B cell (primary cell): ENCODE data around the gene PSMG1. TPM values are rescaled to one million over a fixed set of nuclear protein-coding genes. Genes with fewer than 3 reads are reported as not detected.

Source experiments
- ATAC-seq: fragments of 200-7000 bp; cut with Tn5 transposase; one replicate; pipeline ENCODE4 v1.10.0; 2021; ENCODE audit warnings: low read depth, mild to moderate bottlenecking, moderate number of reproducible peaks, moderate library complexity
- CTCF ChIA-PET: fragments of 350-600 bp; sonication (Branson Sonifier 250); formaldehyde crosslinking; loops from one replicate; lab custom pipeline; 2021; ENCODE audit warnings: antibody characterized with exemption, inconsistent platforms; lab: Charles Lee
- POLR2A ChIA-PET: fragments of 350-600 bp; sonication (Branson Sonifier 250); formaldehyde crosslinking; loops from one replicate; lab custom pipeline; 2021; ENCODE audit warnings: antibody characterized with exemption; lab: Charles Lee
- DNase-seq: peaks from one replicate; pipeline ENCODE4 v3.0.0; 2013
- H2AFZ ChIP-seq: 2 replicates; pipeline ENCODE4 v1.6.1; 2012; ENCODE audit warnings: mild to moderate bottlenecking, low read depth, low read length; ENCODE audit not compliant: insufficient read depth, poor library complexity, severe bottlenecking
- H3K27ac ChIP-seq, 2 donors: 1 replicate in 1 of 2; 2 replicates in 1 of 2; pipeline ENCODE4 v1.5.1; 2012 to 2013; ENCODE audit warnings: low read length in 2 of 2, mild to moderate bottlenecking in 2 of 2, moderate library complexity in 1 of 2
- H3K27me3 ChIP-seq, 4 experiments: fragments of 200-600 bp in 1 of 4; sonication (generic) in 1 of 4; replicated peaks in 1 of 4; 1 replicate in 2 of 4; 2 replicates in 2 of 4; pipeline versions ENCODE4 v1.6.1 to v1.7.0; 2013 to 2016; ENCODE audit warnings: low read length in 3 of 4, mild to moderate bottlenecking in 2 of 4, mixed read lengths in 1 of 4, moderate library complexity in 1 of 4; ENCODE audit not compliant: insufficient read depth in 4 of 4, control insufficient read depth in 3 of 4; ENCODE audit errors: control extremely low read depth in 1 of 4
- H3K36me3 ChIP-seq, 2 experiments: replicated peaks in 1 of 2; 1 replicate in 1 of 2; 2 replicates in 1 of 2; pipeline versions ENCODE4 v1.6.1 to v1.7.1; 2013; ENCODE audit warnings: low read length in 1 of 2; ENCODE audit not compliant: insufficient read depth in 2 of 2, control insufficient read depth in 1 of 2; ENCODE audit errors: control extremely low read depth in 1 of 2, extremely low read depth in 1 of 2
- H3K4me1 ChIP-seq, 2 donors: fragments of 200-600 bp in 1 of 2; sonication (generic) in 1 of 2; 1 replicate in 1 of 2; 2 replicates in 1 of 2; pipeline versions ENCODE4 v1.5.1 to v1.6.1; 2013 to 2017; ENCODE audit warnings: low read length in 2 of 2; ENCODE audit not compliant: control insufficient read depth in 2 of 2, insufficient read depth in 2 of 2
- H3K4me2 ChIP-seq: replicated peaks from 2 replicates; pipeline ENCODE3; 2012; ENCODE audit warnings: mild to moderate bottlenecking, low read depth, low read length; ENCODE audit not compliant: poor library complexity, severe bottlenecking
- H3K4me3 ChIP-seq, 5 experiments: fragments of 200-600 bp in 1 of 5; sonication (generic) in 1 of 5; 1 replicate in 3 of 5; 2 replicates in 2 of 5; pipeline versions ENCODE4 v1.5.1 to v1.7.0; 2011 to 2016; ENCODE audit warnings: low read length in 4 of 5, mild to moderate bottlenecking in 4 of 5, low read depth in 2 of 5, control low read depth in 1 of 5, moderate library complexity in 1 of 5; ENCODE audit not compliant: insufficient read depth in 1 of 5; ENCODE audit errors: control extremely low read depth in 1 of 5, extremely low read depth in 1 of 5
- H3K79me2 ChIP-seq: fragments of 200-600 bp; sonication (generic); one replicate; pipeline ENCODE4 v1.6.0; 2016; ENCODE audit warnings: low read length; ENCODE audit not compliant: control insufficient read depth, insufficient read depth
- H3K9ac ChIP-seq: fragments of 200-600 bp; sonication (generic); 2 replicates; pipeline ENCODE4 v1.6.1; 2017; ENCODE audit warnings: mild to moderate bottlenecking, low read length, moderate library complexity
- H3K9me3 ChIP-seq, 3 donors: one replicate each; pipeline versions ENCODE4 v1.6.1 to v1.7.1; 2013; ENCODE audit warnings: low read length in 2 of 3; ENCODE audit not compliant: control insufficient read depth in 2 of 3, insufficient read depth in 1 of 3; ENCODE audit errors: control extremely low read depth in 1 of 3
- H4K20me1 ChIP-seq: 2 replicates; pipeline ENCODE4 v1.6.0; 2012; ENCODE audit warnings: mild to moderate bottlenecking, low read length; ENCODE audit not compliant: insufficient read depth, control insufficient read depth, poor library complexity, severe bottlenecking
- H3K27ac Mint-ChIP-seq: one replicate; pipeline ENCODE4 v1.8.0; 2021; ENCODE audit warnings: mixed read lengths
- H3K27me3 Mint-ChIP-seq: one replicate; pipeline ENCODE4 v1.8.0; 2021; ENCODE audit warnings: mixed read lengths
- H3K4me1 Mint-ChIP-seq: one replicate; pipeline ENCODE4 v1.8.0; 2021; ENCODE audit warnings: mixed read lengths
- H3K4me3 Mint-ChIP-seq: one replicate; pipeline ENCODE4 v1.8.0; 2021; ENCODE audit warnings: mixed read lengths
- H3K9me3 Mint-ChIP-seq: one replicate; pipeline ENCODE4 v1.8.0; 2022; ENCODE audit warnings: mixed read lengths; ENCODE audit not compliant: insufficient read depth
- CTCF ChIP-seq: fragments of 200-600 bp; IDR thresholded peaks from one replicate; pipeline ENCODE4 v1.8.0; 2022; ENCODE audit warnings: antibody characterized with exemption, mild to moderate bottlenecking
- EZH2 ChIP-seq: IDR thresholded peaks from 2 replicates; pipeline ENCODE4 v1.6.1; 2012; ENCODE audit warnings: borderline replicate concordance, low read depth, mild to moderate bottlenecking, moderate library complexity, low read length; ENCODE audit not compliant: insufficient read depth, poor library complexity, severe bottlenecking
- WGBS: methylation state at CpG from one replicate; pipeline ENCODE4 v1.1.5; 2013; ENCODE audit warnings: missing lambda C conversion rate; ENCODE audit not compliant: insufficient coverage; 5-methylcytosine and 5-hydroxymethylcytosine counted together
- intact Hi-C: fragments of 100-400 bp; cut with micrococcal nuclease; formaldehyde crosslinking; loops from one replicate; pipeline ENCODE4 v1.10.0; 2022
- polyA plus RNA-seq: library from polyadenylated mRNA; depleted of rRNA; stranded (reverse); fragments of >200 nt; gene quantifications from 2 replicates; pipeline ENCODE4 v1.2.3, GENCODE V29; 2012
- total RNA-seq, 2 donors: library from RNA; stranded (reverse); fragments of 120-200 nt in 1 of 2; gene quantifications; 1 replicate in 1 of 2; 2 replicates in 1 of 2; pipeline versions ENCODE4 v1.2.3 to v1.2.4, GENCODE V29; 2013 to 2022

PSMG1 gene
- total and polyA plus RNA-seq, 2 donors (not counting 1 experiment from before 2014, with no cell fraction given), result 8.6 to 10.4 TPM

- no peak for TF ChIP-seq EZH2
- no peak for TF ChIP-seq CTCF
- Mint-ChIP-seq H3K9me3 (no peaks in the 10 kb centered on the region), H3K27me3 (no peaks in the 10 kb centered on the region), H3K4me3 (no peak overlapping the region), H3K4me1 (peaks cover 20% of the 10 kb centered on the region), H3K27ac (no peak overlapping the region)
- no CpG with 5 or more reads among the region's 7 CpGs for WGBS
- H3K4me2 ChIP-seq, result no peak overlapping the region
- H3K4me3 ChIP-seq, result no peak overlapping the region
- H3K27ac ChIP-seq, result no peak overlapping the region
- H3K36me3 ChIP-seq, result peaks cover 9 to 15% of the 10 kb centered on the region in 2 experiments
- H4K20me1 ChIP-seq, result no peaks in the 10 kb centered on the region
- DNase-seq (no peak), ATAC-seq (no peak)
- no peaks in the 10 kb centered on the region for H3K9me3 ChIP-seq
- no peaks in the 10 kb centered on the region for H3K79me2 ChIP-seq
- POLR2A ChIA-PET, result no interaction called here
- H3K4me1 ChIP-seq, result peaks cover 8 to 10% of the 10 kb centered on the region in 2 donors
- CTCF ChIA-PET, result no interaction called here
- H3K9ac ChIP-seq, result no peak overlapping the region
- no peaks in the 10 kb centered on the region for H3K27me3 ChIP-seq
- intact Hi-C loops, result no loop called here
- no peak overlapping the region for H2AFZ ChIP-seq
Measured at GRCh38 chr21:39178421-39178820, 4.8 kb downstream of the PSMG1 start.

DNA sequence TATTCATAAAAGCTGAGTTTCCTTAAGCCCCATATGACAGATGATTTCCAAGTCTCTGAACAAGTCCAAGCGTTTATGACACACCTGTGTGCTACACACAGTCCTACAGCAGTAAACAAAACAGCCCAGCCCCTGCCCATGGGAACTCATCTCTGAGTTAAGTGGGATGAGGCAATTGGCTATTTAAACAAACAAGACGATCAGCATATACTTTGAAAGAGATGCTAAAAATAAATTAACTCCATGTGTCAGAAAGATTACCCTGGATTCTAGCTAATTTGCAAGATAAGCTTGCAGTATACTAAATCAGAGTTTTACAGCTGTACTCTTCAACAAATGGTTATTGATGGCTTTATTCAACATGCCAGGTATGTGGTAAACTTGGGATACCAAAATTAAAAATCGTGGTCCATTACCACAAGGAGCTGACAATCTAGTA, 7.0 kb downstream of the PSMG1 start:
- H2AFZ ChIP-seq, result no peak overlapping the region
- H3K36me3 ChIP-seq, result peaks cover 9 to 15% of the 10 kb centered on the region in 2 experiments
- no peak overlapping the region for H3K4me2 ChIP-seq
- no peaks in the 10 kb centered on the region for H3K9me3 ChIP-seq
- no peaks in the 10 kb centered on the region for H3K4me1 ChIP-seq
- peaks cover 5% of the 10 kb centered on the region for H3K4me1 Mint-ChIP-seq
- intact Hi-C loops, result no loop called here
- no peak overlapping the region for H3K9ac ChIP-seq
- H3K79me2 ChIP-seq, result no peaks in the 10 kb centered on the region
- ChIA-PET CTCF (interaction anchor here (1.0 to 2.6 kb wide), 5 partner anchors 8 to 958 kb away, joined by 3 to 22 read pairs (median 4); no protein-coding TSS in a partner anchor), POLR2A (no interaction called here)
- no peaks in the 10 kb centered on the region for H3K9me3 Mint-ChIP-seq
- DNase-seq (no peak), ATAC-seq (no peak)
- H4K20me1 ChIP-seq, result no peaks in the 10 kb centered on the region
- no peaks in the 10 kb centered on the region for H3K27me3 ChIP-seq
- WGBS, result 100% methylated on average over 1 of the region's 3 CpGs
- H3K27ac ChIP-seq, result no peak overlapping the region
- H3K27ac Mint-ChIP-seq, result no peak overlapping the region
- TF ChIP-seq CTCF (no peak), EZH2 (no peak)
- H3K4me3 ChIP-seq, result no peak overlapping the region
- H3K4me3 Mint-ChIP-seq, result no peak overlapping the region
- H3K27me3 Mint-ChIP-seq, result no peaks in the 10 kb centered on the region
